Erythroblast (primary cell): ENCODE results near the gene POC1B.
A peak's percentile ranks its signal among the peaks of the same experiment; 100 is the strongest.

ENCODE experiments used
- GATA1 ChIP-seq: IDR thresholded peaks from 2 replicates; pipeline ENCODE4 v1.6.1; 2011; ENCODE audit warnings: low read depth, mild to moderate bottlenecking, control low read depth, low read length, moderate library complexity
- POLR2A ChIP-seq: IDR thresholded peaks from 2 replicates; pipeline ENCODE4 v1.6.1; 2011; ENCODE audit warnings: mild to moderate bottlenecking, low read length

DNA sequence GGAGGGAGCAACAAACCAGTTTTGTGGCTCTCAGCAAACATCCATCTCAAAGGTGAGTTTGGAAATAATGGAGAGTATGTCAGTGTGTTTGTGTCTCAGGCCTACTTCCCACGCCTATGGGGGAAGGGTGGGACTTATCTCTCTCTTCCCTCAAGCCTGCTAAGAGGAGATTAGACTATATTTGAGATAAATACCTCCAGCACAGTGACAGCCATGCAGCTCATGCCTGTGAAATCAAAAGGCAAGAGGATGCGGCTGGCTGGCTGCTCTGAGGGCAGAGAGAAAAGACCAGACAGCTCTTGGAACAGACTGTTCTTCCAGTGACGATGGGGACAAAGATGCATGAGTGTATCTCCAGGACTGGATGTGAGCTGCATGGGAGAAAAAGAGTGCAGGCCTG lies 14.7 kb upstream of the POC1B start:
- TF ChIP-seq POLR2A (peak; percentile 34), GATA1 (peak; percentile 76)
